Fibroblast of the aortic adventitia (primary cell): ENCODE measurements around the gene PLEKHA4. TPM values are rescaled to one million over a fixed set of nuclear protein-coding genes. Genes with fewer than 3 reads are reported as not detected.
A peak's percentile ranks its signal among the peaks of the same experiment; 100 is the strongest.
"Not testable (repeated sequence)": the region's sequence is repeated elsewhere in the genome, so short reads cannot be mapped to it uniquely, and the experiment has no call there.

Experiments
- DNase-seq: peaks from one replicate; pipeline ENCODE4 v3.0.0-alpha.2; 2010; ENCODE audit warnings: low read depth
- H3K4me3 ChIP-seq: 2 replicates; pipeline ENCODE4 v1.5.1; 2011; ENCODE audit warnings: low read depth, mild to moderate bottlenecking, control low read depth, low read length, moderate library complexity
- CTCF ChIP-seq: IDR thresholded peaks from 2 replicates; pipeline ENCODE4 v1.5.1; 2011; ENCODE audit warnings: mild to moderate bottlenecking, low read length, control low read depth, inconsistent platforms; ENCODE audit not compliant: insufficient read depth
- total RNA-seq: library from RNA; depleted of rRNA; stranded (reverse); fragments of >200 nt; gene quantifications from 2 replicates; pipeline ENCODE4 v1.2.3, GENCODE V29; 2012; ENCODE audit warnings: low replicate concordance

Gene PLEKHA4
- total RNA-seq, 1 donor = 28.9 TPM

DNA sequence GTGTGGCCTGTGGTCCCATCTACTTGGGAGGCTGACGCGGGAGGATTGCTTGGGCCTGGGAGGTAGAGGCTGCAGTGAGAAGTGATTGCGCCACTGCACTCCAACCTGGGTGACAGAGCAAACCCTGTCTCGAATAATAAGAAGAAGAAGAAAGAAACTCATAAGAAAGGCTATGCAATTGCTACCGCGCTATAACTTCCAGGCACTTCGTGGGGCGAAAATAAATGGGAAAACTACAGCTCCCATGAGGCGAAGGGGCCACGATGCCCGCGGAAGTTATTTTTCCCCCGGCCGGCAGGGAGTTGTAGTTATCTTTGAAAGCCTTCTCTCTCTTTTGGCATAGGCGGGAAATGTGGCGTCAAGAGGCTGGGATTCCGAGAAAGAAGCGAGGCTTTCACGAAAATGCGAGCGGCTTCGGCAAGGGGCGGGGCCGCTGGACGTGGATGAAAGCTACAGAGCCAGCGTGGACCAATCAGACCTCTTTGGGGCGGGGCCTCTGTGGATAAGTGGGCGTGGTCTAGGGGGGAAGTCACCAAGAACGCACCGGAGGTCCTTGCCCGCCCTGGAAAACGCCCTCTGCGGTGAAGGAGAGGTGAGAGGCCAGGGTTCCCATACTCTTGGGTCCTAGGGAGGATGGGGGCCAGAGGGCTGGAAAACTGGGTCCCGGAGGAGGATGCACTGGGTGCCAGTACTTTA lies 31.5 kb upstream of the PLEKHA4 start, which contains the start of gene NUCB1:
TSS of gene NUCB1 (plus strand) at position 532 of the 696 bp plus-strand sequence. CDS start 485 bp downstream, outside the sequence.
- peak; percentile 51 for TF ChIP-seq CTCF

DNA sequence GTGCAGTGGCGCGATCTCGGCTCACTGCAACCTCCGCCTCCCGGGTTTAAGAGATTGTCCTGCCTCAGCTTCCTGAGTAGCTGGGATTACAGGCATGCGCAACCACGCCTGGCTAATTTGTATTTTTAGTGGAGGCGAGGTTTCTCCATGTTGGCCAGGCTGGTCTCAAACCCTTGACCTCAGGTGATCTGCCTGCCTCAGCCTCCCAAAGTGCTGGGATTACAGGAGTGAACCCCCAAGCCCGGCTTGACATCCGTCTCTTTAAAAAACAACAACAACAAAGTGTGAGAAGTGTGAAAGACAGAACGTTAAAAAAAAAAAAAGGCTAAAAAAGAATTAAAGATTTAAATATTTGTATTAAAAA lies 31.0 kb upstream of the PLEKHA4 start:
- H3K4me3 ChIP-seq = peak overlapping the region; percentile 53
- DNase-seq = not testable (repeated sequence)

More for the DNA sequence above, 31.5 kb upstream of the PLEKHA4 start, which contains the start of gene NUCB1:
- H3K4me3 ChIP-seq = peak within 1 kb of the TSS; percentile 95
- peak; percentile 99 for DNase-seq

DNA sequence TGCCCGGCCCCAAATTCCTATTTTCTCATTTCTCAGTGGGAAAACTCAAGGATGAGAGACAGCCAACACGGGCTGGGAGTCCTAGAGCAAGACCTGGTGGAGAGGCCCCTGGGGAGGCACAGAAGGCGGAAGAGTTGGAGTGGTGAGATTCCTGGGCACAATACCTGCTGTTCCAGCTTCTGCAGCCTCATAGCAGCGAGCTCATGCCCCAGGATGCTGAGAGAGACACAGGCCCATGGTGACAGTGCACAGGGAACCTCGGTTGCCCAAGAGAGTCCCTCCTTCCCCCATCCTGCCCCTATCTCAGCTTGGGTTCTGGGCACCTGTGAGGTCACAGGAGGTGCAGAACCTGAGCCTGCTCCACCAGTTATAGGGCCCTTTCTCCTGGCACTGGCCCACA lies 28.8 kb upstream of the PLEKHA4 start:
- DNase-seq = no peak
- TF ChIP-seq CTCF = no peak
- H3K4me3 ChIP-seq = no peak overlapping the region

GRCh38 chr19:48896191-48896720 lies 27.8 kb upstream of the PLEKHA4 start:
- DNase-seq = no peak
- TF ChIP-seq CTCF = no peak
- no peak overlapping the region for H3K4me3 ChIP-seq

DNA sequence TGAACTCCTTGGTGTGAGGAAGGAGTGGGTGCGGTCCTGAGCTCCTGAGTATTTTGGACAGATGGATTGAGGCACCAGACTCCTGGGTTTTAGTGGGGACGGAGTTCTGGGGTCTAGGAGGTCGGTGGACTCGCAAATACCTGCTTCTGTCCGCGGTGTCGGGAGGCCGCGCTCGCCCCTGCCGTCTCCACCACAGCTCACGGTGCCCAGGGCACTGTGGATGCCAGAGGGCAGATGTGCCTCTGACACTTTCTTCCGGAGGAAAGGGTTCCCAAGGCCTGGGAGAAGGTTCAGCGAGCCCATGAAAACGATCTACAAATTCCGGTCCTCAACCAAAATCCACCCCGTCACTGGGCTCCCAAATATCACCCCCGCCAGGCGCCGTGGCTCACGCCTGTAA lies 26.8 kb upstream of the PLEKHA4 start:
- TF ChIP-seq CTCF = no peak
- no peak overlapping the region for H3K4me3 ChIP-seq
- DNase-seq = no peak

- DNase-seq = no peak
- no peak for TF ChIP-seq CTCF
- no peak overlapping the region for H3K4me3 ChIP-seq
Observed at GRCh38 chr19:48890551-48890950, 22.1 kb upstream of the PLEKHA4 start.

DNA sequence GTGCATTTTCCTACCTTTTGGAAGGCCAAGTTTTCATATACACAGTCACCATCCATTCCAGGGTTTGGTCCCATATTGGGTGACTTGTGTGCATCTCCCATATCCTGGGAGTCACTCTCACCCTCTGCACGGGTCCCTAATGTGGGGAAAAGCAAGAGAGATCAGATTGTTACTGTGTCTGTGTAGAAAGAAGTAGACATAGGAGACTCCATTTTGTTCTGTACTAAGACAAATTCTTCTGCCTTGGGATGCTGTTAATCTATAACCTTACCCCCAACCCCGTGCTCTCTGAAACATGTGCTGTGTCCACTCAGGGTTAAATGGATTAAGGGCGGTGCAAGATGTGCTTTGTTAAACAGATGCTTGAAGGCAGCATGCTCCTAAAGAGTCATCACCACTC lies 21.1 kb upstream of the PLEKHA4 start:
- not testable (repeated sequence) for DNase-seq, H3K4me3 ChIP-seq

GRCh38 chr19:48887861-48888612 lies 19.6 kb upstream of the PLEKHA4 start:
- no peak for TF ChIP-seq CTCF
- DNase-seq = no peak
- H3K4me3 ChIP-seq = no peak overlapping the region
